Loucy (cell line): Measurements from ENCODE around the gene ANKRD9.

Experiments used
- H2AFZ ChIP-seq: fragments of 200-600 bp; sonication (generic); 2 replicates; pipeline ENCODE4 v1.6.0; 2016; ENCODE audit warnings: antibody characterized with exemption, mild to moderate bottlenecking, low read length, moderate library complexity
- H3F3A ChIP-seq: fragments of 200-600 bp; 2 replicates; pipeline ENCODE4 v1.6.0; 2016; ENCODE audit warnings: antibody characterized with exemption, low read depth, mild to moderate bottlenecking
- H3K27me3 ChIP-seq: fragments of 200-600 bp; sonication (generic); 2 replicates; pipeline ENCODE4 v1.6.1; 2014; ENCODE audit warnings: low read length, mild to moderate bottlenecking; ENCODE audit not compliant: insufficient read depth, poor library complexity, severe bottlenecking
- H3K36me3 ChIP-seq: fragments of 200-600 bp; sonication (generic); 2 replicates; pipeline ENCODE4 v1.6.1; 2016; ENCODE audit warnings: low read length; ENCODE audit not compliant: insufficient read depth
- H3K4me1 ChIP-seq: fragments of 200-600 bp; sonication (generic); 2 replicates; pipeline ENCODE4 v1.5.1; 2014; ENCODE audit warnings: low read length, mild to moderate bottlenecking; ENCODE audit not compliant: insufficient read depth, poor library complexity, severe bottlenecking
- H3K4me2 ChIP-seq: fragments of 200-600 bp; sonication (generic); 2 replicates; pipeline ENCODE4 v1.6.0; 2014; ENCODE audit warnings: antibody characterized with exemption, low read length, low read depth, mild to moderate bottlenecking; ENCODE audit not compliant: poor library complexity, severe bottlenecking
- H3K4me3 ChIP-seq: fragments of 200-600 bp; sonication (generic); 2 replicates; pipeline ENCODE4 v1.5.1; 2014; ENCODE audit warnings: low read length, mild to moderate bottlenecking, mixed read lengths; ENCODE audit not compliant: poor library complexity, severe bottlenecking
- H3K79me2 ChIP-seq: fragments of 200-600 bp; sonication (generic); 2 replicates; pipeline ENCODE4 v1.6.1; 2014; ENCODE audit warnings: low read length; ENCODE audit not compliant: insufficient read depth
- H3K9ac ChIP-seq: fragments of 200-600 bp; sonication (generic); 2 replicates; pipeline ENCODE4 v1.6.0; 2014; ENCODE audit warnings: mild to moderate bottlenecking, low read depth, low read length, moderate library complexity; ENCODE audit not compliant: poor library complexity, severe bottlenecking
- H3K9me2 ChIP-seq: fragments of 200-600 bp; sonication (generic); replicated peaks from 2 replicates; pipeline ENCODE4 v1.6.1; 2016; ENCODE audit warnings: low read depth, low read length, mixed read lengths
- H3K9me3 ChIP-seq: fragments of 200-600 bp; sonication (generic); 2 replicates; pipeline ENCODE4 v1.6.1; 2014; ENCODE audit warnings: mild to moderate bottlenecking, antibody characterized with exemption, low read length, low read depth; ENCODE audit not compliant: insufficient read depth
- H4K20me1 ChIP-seq: fragments of 200-600 bp; sonication (generic); 2 replicates; pipeline ENCODE4 v1.6.0; 2014; ENCODE audit warnings: antibody characterized with exemption, low read length, mild to moderate bottlenecking; ENCODE audit not compliant: insufficient read depth, poor library complexity, severe bottlenecking
- CTCF ChIP-seq: fragments of 200-600 bp; sonication (generic); conservative IDR thresholded peaks from 2 replicates; pipeline ENCODE4 v1.5.1; 2014; ENCODE audit warnings: mild to moderate bottlenecking, antibody characterized with exemption, low read length
- EZH2phosphoT487 ChIP-seq: fragments of 200-600 bp; IDR thresholded peaks from 2 replicates; pipeline ENCODE4 v1.6.1; 2018; ENCODE audit warnings: antibody characterized with exemption, mild to moderate bottlenecking, moderate library complexity, borderline replicate concordance

ANKRD9 gene

GRCh38 chr14:102548616-102549240, 39.2 kb upstream of the ANKRD9 start:
- Histone ChIP-seq H3K4me1 (no peaks in the 10 kb centered on the region), H3K9me3 (no peaks in the 10 kb centered on the region), H3K79me2 (no peaks in the 10 kb centered on the region), H3K4me2 (no peak overlapping the region), H3K36me3 (no peaks in the 10 kb centered on the region), H3F3A (no peaks in the 10 kb centered on the region; the same call in 1 of the 2 replicates), H3K4me3 (no peak overlapping the region), H4K20me1 (no peaks in the 10 kb centered on the region), H3K9me2 (no peaks in the 10 kb centered on the region), H3K9ac (no peak overlapping the region), H2AFZ (no peak overlapping the region), H3K27me3 (no peaks in the 10 kb centered on the region)
- TF ChIP-seq EZH2phosphoT487: no peak

- no peaks in the 10 kb centered on the region for H3K9me3 ChIP-seq
- no peak overlapping the region for H3K4me2 ChIP-seq
- H3K79me2 ChIP-seq: no peaks in the 10 kb centered on the region
- H3K36me3 ChIP-seq: no peaks in the 10 kb centered on the region
- H3K9me2 ChIP-seq: no peaks in the 10 kb centered on the region
- no peak overlapping the region for H2AFZ ChIP-seq
- no peaks in the 10 kb centered on the region for H4K20me1 ChIP-seq
- H3K27me3 ChIP-seq: no peaks in the 10 kb centered on the region
- no peak for TF ChIP-seq EZH2phosphoT487
- TF ChIP-seq CTCF: no peak
- no peaks in the 10 kb centered on the region; the same call in 1 of the 2 replicates for H3F3A ChIP-seq
- H3K4me1 ChIP-seq: no peaks in the 10 kb centered on the region
- no peak overlapping the region for H3K9ac ChIP-seq
- no peak overlapping the region for H3K4me3 ChIP-seq
These were observed 36.1 kb upstream of the ANKRD9 start for GRCh38 chr14:102545461-102546265.

- H2AFZ ChIP-seq: no peak overlapping the region
- H3K9me2 ChIP-seq: no peaks in the 10 kb centered on the region
- H3K4me1 ChIP-seq: no peaks in the 10 kb centered on the region
- no peaks in the 10 kb centered on the region for H3K27me3 ChIP-seq
- H4K20me1 ChIP-seq: no peaks in the 10 kb centered on the region
- TF ChIP-seq CTCF (no peak), EZH2phosphoT487 (no peak)
- no peaks in the 10 kb centered on the region; the same call in 1 of the 2 replicates for H3F3A ChIP-seq
- H3K9ac ChIP-seq: no peak overlapping the region
- no peak overlapping the region for H3K4me2 ChIP-seq
- no peaks in the 10 kb centered on the region for H3K9me3 ChIP-seq
- no peaks in the 10 kb centered on the region for H3K36me3 ChIP-seq
- H3K79me2 ChIP-seq: no peaks in the 10 kb centered on the region
- H3K4me3 ChIP-seq: no peak overlapping the region
These were observed 35.3 kb upstream of the ANKRD9 start for GRCh38 chr14:102544747-102545460.
